GM23338 (cell line): ENCODE measurements around the gene ANKRD53. TPM values are rescaled to one million over a fixed set of nuclear protein-coding genes. Genes with fewer than 3 reads are reported as not detected.

Experiments
- ATAC-seq: fragments of 200-7000 bp; cut with Tn5 transposase; 3 replicates; pipeline ENCODE4 v1.9.1; 2020
- DNase-seq: peaks from one replicate; pipeline ENCODE4 v3.0.0-alpha.2; 2015; ENCODE audit warnings: low spot score
- H2AFZ ChIP-seq: fragments of 200-600 bp; sonication (generic); 2 replicates; pipeline ENCODE4 v1.8.0; 2016; ENCODE audit warnings: antibody characterized with exemption, mild to moderate bottlenecking, moderate library complexity
- H3F3A ChIP-seq: fragments of 200-600 bp; sonication (generic); replicated peaks from 2 replicates; pipeline ENCODE4 v1.8.0; 2017; ENCODE audit warnings: antibody characterized with exemption, mixed run types, low read depth
- H3K27ac ChIP-seq: fragments of 200-600 bp; sonication (generic); 2 replicates; pipeline ENCODE4 v1.6.1; 2016; ENCODE audit warnings: low read depth
- H3K27me3 ChIP-seq: fragments of 200-600 bp; sonication (generic); 2 replicates; pipeline ENCODE4 v1.8.0; 2016; ENCODE audit warnings: mild to moderate bottlenecking, mixed run types, moderate library complexity; ENCODE audit not compliant: insufficient read depth
- H3K36me3 ChIP-seq: fragments of 200-600 bp; sonication (generic); 2 replicates; pipeline ENCODE4 v1.8.0; 2016; ENCODE audit warnings: mild to moderate bottlenecking; ENCODE audit not compliant: insufficient read depth
- H3K4me1 ChIP-seq: fragments of 200-600 bp; sonication (generic); 2 replicates; pipeline ENCODE4 v1.8.0; 2016; ENCODE audit warnings: mild to moderate bottlenecking, moderate library complexity; ENCODE audit not compliant: insufficient read depth
- H3K4me2 ChIP-seq: fragments of 200-600 bp; sonication (generic); 2 replicates; pipeline ENCODE4 v1.7.1; 2017; ENCODE audit warnings: mixed run types
- H3K4me3 ChIP-seq: fragments of 200-600 bp; sonication (generic); 2 replicates; pipeline ENCODE4 v1.6.1; 2016; ENCODE audit warnings: mixed run types
- H3K79me2 ChIP-seq: fragments of 200-600 bp; sonication (generic); replicated peaks from 2 replicates; pipeline ENCODE4 v1.8.0; 2017; ENCODE audit warnings: mild to moderate bottlenecking; ENCODE audit not compliant: insufficient read depth
- H3K9me2 ChIP-seq: fragments of 200-600 bp; sonication (generic); 2 replicates; pipeline ENCODE4 v1.8.0; 2017; ENCODE audit not compliant: insufficient read depth
- H4K20me1 ChIP-seq: fragments of 200-600 bp; sonication (generic); replicated peaks from 2 replicates; pipeline ENCODE4 v1.8.0; 2017; ENCODE audit warnings: mild to moderate bottlenecking; ENCODE audit not compliant: insufficient read depth
- H3K27ac Mint-ChIP-seq: 2 replicates; pipeline ENCODE4 v1.8.0; 2020; ENCODE audit warnings: inconsistent platforms, mild to moderate bottlenecking, moderate library complexity, mixed read lengths
- H3K27me3 Mint-ChIP-seq: 3 replicates; pipeline ENCODE4 v1.8.0; 2022; ENCODE audit warnings: low read depth, mild to moderate bottlenecking, moderate library complexity, mixed read lengths, inconsistent platforms; ENCODE audit not compliant: insufficient read depth, poor library complexity
- H3K36me3 Mint-ChIP-seq: 3 replicates; pipeline ENCODE4 v1.8.0; 2021; ENCODE audit warnings: low read depth, mild to moderate bottlenecking, inconsistent platforms, moderate library complexity, mixed read lengths
- H3K4me1 Mint-ChIP-seq: 3 replicates; pipeline ENCODE4 v1.8.0; 2020; ENCODE audit warnings: mild to moderate bottlenecking, inconsistent platforms, mixed read lengths
- H3K4me3 Mint-ChIP-seq: 3 replicates; pipeline ENCODE4 v1.8.0; 2021; ENCODE audit warnings: moderate library complexity, mild to moderate bottlenecking, inconsistent platforms, mixed read lengths
- H3K9me3 Mint-ChIP-seq: 3 replicates; pipeline ENCODE4 v1.8.0; 2020; ENCODE audit warnings: moderate library complexity, mild to moderate bottlenecking, inconsistent platforms, mixed read lengths
- EZH2 ChIP-seq: fragments of 200-600 bp; sonication (generic); IDR thresholded peaks from one replicate; pipeline ENCODE4 v1.8.0; 2017; ENCODE audit warnings: antibody characterized with exemption, mild to moderate bottlenecking, low read depth; ENCODE audit not compliant: unreplicated experiment
- JUNB ChIP-seq: IDR thresholded peaks from one replicate; pipeline ENCODE4 v1.6.1; 2016; ENCODE audit warnings: antibody characterized with exemption; ENCODE audit not compliant: unreplicated experiment
- POLR2AphosphoS5 ChIP-seq: IDR thresholded peaks from 2 replicates; pipeline ENCODE4 v1.6.1; 2016; ENCODE audit warnings: antibody characterized with exemption, low read depth
- STAT1 ChIP-seq: IDR thresholded peaks from one replicate; pipeline ENCODE4 v1.6.1; 2016; ENCODE audit warnings: antibody characterized with exemption; ENCODE audit not compliant: unreplicated experiment
- ZNF114 ChIP-seq: fragments of 250-450 bp; sonication (Bioruptor Pico); IDR thresholded peaks from 2 replicates; pipeline ENCODE4 v1.5.0; 2020; ENCODE audit warnings: mild to moderate bottlenecking, moderate library complexity
- polyA plus RNA-seq: library from polyadenylated mRNA; unstranded; fragments of >200 nt; fragmentation: Nextera tagmentation; extraction: Ambion mirVana; gene quantifications from 2 replicates; pipeline ENCODE4 v1.2.1, GENCODE V29; 2016
- total RNA-seq: library from RNA; depleted of rRNA; stranded (reverse); fragments of >200 nt; shearing (Covaris generic); gene quantifications from 2 replicates; pipeline ENCODE4 v1.2.3, GENCODE V29; 2014
- TF ChIP-seq, protein P1 (sequence below): fragments of 250-450 bp; sonication (Bioruptor Pico); IDR thresholded peaks from 2 replicates; pipeline ENCODE4 v1.5.0; 2020; ENCODE audit warnings: mild to moderate bottlenecking, moderate library complexity
- TF ChIP-seq, protein P2 (sequence below): IDR thresholded peaks from 2 replicates; pipeline ENCODE4 v1.6.1; 2016; ENCODE audit warnings: antibody characterized with exemption
- TF ChIP-seq, protein P3 (sequence below), 2 experiments: fragments of 200-600 bp in 1 of 2; sonication (generic) in 1 of 2; conservative IDR thresholded peaks; 2 replicates each; pipeline versions ENCODE4 v1.5.1 to v1.6.1; 2016 to 2017; ENCODE audit warnings: antibody characterized with exemption in 2 of 2, low read depth in 2 of 2, mild to moderate bottlenecking in 2 of 2, moderate library complexity in 1 of 2
- TF ChIP-seq, protein P4 (sequence below): IDR thresholded peaks from one replicate; pipeline ENCODE4 v1.6.1; 2018; ENCODE audit warnings: antibody characterized with exemption; ENCODE audit not compliant: unreplicated experiment

Gene ANKRD53
- total and polyA plus RNA-seq, 2 experiments from 2014 or later, result 0.32 to 0.73 TPM

DNA sequence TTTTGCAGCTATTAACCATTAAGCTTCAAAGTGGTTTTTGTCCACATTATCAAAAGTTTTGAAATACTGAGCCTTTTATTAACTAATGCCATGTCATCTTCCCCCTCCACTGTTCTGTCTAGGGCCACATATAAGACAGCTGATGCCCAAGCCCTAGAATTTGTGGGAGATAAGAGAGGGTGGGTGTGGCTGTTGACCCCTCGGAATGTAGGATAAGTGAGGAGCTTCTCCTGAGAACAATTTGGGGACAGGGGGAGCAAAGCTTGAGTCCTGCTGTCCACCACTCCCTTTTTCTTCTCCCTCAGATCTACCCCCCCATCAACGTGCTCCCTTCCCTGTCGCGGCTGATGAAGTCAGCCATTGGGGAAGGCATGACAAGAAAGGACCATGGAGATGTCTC is 14.3 kb upstream of the ANKRD53 start (continued):
- TF ChIP-seq, protein P1, sequence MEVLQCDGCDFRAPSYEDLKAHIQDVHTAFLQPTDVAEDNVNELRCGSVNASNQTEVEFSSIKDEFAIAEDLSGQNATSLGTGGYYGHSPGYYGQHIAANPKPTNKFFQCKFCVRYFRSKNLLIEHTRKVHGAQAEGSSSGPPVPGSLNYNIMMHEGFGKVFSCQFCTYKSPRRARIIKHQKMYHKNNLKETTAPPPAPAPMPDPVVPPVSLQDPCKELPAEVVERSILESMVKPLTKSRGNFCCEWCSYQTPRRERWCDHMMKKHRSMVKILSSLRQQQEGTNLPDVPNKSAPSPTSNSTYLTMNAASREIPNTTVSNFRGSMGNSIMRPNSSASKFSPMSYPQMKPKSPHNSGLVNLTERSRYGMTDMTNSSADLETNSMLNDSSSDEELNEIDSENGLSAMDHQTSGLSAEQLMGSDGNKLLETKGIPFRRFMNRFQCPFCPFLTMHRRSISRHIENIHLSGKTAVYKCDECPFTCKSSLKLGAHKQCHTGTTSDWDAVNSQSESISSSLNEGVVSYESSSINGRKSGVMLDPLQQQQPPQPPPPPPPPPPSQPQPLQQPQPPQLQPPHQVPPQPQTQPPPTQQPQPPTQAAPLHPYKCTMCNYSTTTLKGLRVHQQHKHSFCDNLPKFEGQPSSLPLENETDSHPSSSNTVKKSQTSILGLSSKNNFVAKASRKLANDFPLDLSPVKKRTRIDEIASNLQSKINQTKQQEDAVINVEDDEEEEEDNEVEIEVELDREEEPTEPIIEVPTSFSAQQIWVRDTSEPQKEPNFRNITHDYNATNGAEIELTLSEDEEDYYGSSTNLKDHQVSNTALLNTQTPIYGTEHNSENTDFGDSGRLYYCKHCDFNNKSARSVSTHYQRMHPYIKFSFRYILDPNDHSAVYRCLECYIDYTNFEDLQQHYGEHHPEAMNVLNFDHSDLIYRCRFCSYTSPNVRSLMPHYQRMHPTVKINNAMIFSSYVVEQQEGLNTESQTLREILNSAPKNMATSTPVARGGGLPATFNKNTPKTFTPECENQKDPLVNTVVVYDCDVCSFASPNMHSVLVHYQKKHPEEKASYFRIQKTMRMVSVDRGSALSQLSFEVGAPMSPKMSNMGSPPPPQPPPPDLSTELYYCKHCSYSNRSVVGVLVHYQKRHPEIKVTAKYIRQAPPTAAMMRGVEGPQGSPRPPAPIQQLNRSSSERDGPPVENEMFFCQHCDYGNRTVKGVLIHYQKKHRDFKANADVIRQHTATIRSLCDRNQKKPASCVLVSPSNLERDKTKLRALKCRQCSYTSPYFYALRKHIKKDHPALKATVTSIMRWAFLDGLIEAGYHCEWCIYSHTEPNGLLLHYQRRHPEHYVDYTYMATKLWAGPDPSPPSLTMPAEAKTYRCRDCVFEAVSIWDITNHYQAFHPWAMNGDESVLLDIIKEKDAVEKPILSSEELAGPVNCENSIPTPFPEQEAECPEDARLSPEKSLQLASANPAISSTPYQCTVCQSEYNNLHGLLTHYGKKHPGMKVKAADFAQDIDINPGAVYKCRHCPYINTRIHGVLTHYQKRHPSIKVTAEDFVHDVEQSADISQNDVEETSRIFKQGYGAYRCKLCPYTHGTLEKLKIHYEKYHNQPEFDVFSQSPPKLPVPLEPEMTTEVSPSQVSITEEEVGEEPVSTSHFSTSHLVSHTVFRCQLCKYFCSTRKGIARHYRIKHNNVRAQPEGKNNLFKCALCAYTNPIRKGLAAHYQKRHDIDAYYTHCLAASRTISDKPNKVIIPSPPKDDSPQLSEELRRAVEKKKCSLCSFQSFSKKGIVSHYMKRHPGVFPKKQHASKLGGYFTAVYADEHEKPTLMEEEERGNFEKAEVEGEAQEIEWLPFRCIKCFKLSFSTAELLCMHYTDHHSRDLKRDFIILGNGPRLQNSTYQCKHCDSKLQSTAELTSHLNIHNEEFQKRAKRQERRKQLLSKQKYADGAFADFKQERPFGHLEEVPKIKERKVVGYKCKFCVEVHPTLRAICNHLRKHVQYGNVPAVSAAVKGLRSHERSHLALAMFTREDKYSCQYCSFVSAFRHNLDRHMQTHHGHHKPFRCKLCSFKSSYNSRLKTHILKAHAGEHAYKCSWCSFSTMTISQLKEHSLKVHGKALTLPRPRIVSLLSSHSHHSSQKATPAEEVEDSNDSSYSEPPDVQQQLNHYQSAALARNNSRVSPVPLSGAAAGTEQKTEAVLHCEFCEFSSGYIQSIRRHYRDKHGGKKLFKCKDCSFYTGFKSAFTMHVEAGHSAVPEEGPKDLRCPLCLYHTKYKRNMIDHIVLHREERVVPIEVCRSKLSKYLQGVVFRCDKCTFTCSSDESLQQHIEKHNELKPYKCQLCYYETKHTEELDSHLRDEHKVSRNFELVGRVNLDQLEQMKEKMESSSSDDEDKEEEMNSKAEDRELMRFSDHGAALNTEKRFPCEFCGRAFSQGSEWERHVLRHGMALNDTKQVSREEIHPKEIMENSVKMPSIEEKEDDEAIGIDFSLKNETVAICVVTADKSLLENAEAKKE (CRISPR knock-in tag), result no peak
- TF ChIP-seq, protein P2, sequence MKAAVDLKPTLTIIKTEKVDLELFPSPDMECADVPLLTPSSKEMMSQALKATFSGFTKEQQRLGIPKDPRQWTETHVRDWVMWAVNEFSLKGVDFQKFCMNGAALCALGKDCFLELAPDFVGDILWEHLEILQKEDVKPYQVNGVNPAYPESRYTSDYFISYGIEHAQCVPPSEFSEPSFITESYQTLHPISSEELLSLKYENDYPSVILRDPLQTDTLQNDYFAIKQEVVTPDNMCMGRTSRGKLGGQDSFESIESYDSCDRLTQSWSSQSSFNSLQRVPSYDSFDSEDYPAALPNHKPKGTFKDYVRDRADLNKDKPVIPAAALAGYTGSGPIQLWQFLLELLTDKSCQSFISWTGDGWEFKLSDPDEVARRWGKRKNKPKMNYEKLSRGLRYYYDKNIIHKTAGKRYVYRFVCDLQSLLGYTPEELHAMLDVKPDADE, result no peak
- no peak for TF ChIP-seq POLR2AphosphoS5

DNA sequence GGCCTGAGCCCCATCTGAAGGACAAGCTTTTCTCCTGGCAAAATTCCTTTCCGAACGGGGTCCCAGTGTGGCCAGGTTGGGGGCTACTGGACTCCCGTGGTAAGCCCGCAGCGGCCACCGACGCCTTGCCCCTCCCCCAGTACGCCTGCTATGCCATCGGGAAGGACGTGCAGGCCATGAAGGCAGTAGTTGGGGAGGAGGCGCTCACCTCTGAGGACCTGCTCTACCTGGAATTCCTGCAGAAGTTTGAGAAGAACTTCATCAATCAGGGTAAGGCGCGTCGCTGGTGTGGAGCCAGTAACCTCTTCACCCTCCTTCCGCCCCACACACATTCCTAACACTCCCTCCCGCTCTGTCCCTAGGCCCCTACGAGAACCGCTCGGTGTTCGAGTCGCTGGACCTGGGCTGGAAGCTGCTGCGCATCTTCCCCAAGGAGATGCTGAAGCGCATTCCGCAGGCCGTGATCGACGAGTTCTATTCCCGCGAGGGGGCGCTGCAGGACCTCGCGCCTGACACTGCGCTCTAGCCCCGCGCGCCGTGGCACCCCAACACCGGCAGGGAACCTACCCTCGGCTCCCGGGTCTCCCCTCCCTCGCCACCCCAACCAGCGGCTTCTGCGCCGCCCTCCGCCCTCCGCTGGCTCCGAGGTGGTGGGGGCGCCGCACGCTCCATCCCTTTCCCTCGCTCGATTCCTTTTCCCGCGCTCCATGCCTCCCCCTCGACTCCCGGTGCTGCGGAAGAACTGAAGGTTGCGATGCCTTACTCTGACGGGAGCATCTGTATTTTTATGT is 13.6 kb upstream of the ANKRD53 start:
- no peak overlapping the region for H3K27ac ChIP-seq
- peaks cover 62% of the 10 kb centered on the region for H3K27me3 ChIP-seq
- H3K4me3 ChIP-seq, result peak overlapping the region; percentile 64
- H3K79me2 ChIP-seq, result no peaks in the 10 kb centered on the region
- peak overlapping the region; percentile 81 for H3K4me2 ChIP-seq
- Mint-ChIP-seq H3K27me3 (peaks cover 53% of the 10 kb centered on the region), H3K4me3 (peak overlapping the region; percentile 62), H3K36me3 (no peaks in the 10 kb centered on the region), H3K27ac (no peak overlapping the region), H3K9me3 (no peaks in the 10 kb centered on the region), H3K4me1 (peaks cover 4% of the 10 kb centered on the region)
- peaks cover 4% of the 10 kb centered on the region; the same call in 1 of the 2 replicates for H3K4me1 ChIP-seq
- DNase-seq, result peak; percentile 94
- H3K9me2 ChIP-seq, result no peaks in the 10 kb centered on the region
- ATAC-seq, result peak; percentile 87
- H4K20me1 ChIP-seq, result no peaks in the 10 kb centered on the region
- H3F3A ChIP-seq, result no peaks in the 10 kb centered on the region
- H3K36me3 ChIP-seq, result no peaks in the 10 kb centered on the region
- peak overlapping the region; percentile 88 for H2AFZ ChIP-seq
- TF ChIP-seq JUNB, result no peak
- TF ChIP-seq, protein P3, sequence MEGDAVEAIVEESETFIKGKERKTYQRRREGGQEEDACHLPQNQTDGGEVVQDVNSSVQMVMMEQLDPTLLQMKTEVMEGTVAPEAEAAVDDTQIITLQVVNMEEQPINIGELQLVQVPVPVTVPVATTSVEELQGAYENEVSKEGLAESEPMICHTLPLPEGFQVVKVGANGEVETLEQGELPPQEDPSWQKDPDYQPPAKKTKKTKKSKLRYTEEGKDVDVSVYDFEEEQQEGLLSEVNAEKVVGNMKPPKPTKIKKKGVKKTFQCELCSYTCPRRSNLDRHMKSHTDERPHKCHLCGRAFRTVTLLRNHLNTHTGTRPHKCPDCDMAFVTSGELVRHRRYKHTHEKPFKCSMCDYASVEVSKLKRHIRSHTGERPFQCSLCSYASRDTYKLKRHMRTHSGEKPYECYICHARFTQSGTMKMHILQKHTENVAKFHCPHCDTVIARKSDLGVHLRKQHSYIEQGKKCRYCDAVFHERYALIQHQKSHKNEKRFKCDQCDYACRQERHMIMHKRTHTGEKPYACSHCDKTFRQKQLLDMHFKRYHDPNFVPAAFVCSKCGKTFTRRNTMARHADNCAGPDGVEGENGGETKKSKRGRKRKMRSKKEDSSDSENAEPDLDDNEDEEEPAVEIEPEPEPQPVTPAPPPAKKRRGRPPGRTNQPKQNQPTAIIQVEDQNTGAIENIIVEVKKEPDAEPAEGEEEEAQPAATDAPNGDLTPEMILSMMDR (conservative IDR thresholded peaks at IDR 0.05; ENCODE audit: low read depth in 2 of 2), result peak; percentile 68 to 95
- TF ChIP-seq EZH2, result peak; percentile 47
- TF ChIP-seq, protein P4, sequence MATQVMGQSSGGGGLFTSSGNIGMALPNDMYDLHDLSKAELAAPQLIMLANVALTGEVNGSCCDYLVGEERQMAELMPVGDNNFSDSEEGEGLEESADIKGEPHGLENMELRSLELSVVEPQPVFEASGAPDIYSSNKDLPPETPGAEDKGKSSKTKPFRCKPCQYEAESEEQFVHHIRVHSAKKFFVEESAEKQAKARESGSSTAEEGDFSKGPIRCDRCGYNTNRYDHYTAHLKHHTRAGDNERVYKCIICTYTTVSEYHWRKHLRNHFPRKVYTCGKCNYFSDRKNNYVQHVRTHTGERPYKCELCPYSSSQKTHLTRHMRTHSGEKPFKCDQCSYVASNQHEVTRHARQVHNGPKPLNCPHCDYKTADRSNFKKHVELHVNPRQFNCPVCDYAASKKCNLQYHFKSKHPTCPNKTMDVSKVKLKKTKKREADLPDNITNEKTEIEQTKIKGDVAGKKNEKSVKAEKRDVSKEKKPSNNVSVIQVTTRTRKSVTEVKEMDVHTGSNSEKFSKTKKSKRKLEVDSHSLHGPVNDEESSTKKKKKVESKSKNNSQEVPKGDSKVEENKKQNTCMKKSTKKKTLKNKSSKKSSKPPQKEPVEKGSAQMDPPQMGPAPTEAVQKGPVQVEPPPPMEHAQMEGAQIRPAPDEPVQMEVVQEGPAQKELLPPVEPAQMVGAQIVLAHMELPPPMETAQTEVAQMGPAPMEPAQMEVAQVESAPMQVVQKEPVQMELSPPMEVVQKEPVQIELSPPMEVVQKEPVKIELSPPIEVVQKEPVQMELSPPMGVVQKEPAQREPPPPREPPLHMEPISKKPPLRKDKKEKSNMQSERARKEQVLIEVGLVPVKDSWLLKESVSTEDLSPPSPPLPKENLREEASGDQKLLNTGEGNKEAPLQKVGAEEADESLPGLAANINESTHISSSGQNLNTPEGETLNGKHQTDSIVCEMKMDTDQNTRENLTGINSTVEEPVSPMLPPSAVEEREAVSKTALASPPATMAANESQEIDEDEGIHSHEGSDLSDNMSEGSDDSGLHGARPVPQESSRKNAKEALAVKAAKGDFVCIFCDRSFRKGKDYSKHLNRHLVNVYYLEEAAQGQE, result no peak
- no peak for TF ChIP-seq ZNF114
- no peak for TF ChIP-seq STAT1
